Stimulated activated CD8-positive, alpha-beta memory T cell treated with anti-CD3 and anti-CD28 coated beads, Interleukin-15, amount 100 ng/mL, for 24 hours (primary cell): Measurements from ENCODE around the gene PRKG1.

ENCODE experiments used
- DNase-seq: peaks from one replicate; pipeline ENCODE4 v3.0.0-alpha.2; 2020; ENCODE audit warnings: low read depth

PRKG1 gene

DNA sequence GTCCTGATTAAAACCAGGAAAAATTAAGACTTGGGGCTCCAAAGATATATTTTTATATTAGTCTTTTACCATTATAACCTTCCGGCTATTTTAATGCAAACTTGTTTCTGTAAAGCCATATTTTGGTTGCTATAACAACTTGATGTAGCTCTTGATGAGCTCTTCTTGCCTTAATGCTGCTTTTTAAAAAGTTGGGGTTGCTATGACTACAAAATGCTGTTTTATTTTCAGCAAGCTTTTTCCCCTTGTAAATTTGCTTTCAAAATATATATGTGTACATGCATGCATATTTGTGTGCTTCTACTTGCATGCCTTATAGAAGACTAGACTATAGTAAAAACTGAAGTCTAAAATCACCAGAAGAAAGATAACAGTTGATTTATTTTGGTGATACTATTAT lies 525.4 kb downstream of the PRKG1 start:
- no peak for DNase-seq

DNA sequence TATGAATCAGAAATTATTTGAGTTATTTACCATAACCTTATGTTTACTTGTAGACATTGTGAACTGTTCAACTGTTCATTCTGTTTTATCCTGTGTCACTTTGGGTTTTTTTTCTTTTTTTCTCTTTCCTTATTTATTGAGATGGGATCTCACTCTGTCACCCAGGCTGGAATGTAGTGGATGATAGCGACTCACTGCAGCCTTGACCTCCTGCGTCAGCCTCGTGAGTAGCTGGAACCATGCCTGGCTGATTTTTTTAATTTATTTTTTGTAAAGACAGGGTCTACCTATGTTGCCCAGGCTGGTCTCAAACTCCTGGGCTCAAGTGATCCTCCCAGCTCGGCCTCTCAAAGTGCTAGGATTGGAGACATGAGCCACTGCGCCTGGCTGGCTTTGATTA lies 528.0 kb downstream of the PRKG1 start:
- DNase-seq: no peak

- no peak for DNase-seq
Measured at GRCh38 chr10:51604579-51604978, 530.3 kb downstream of the PRKG1 start.

DNA sequence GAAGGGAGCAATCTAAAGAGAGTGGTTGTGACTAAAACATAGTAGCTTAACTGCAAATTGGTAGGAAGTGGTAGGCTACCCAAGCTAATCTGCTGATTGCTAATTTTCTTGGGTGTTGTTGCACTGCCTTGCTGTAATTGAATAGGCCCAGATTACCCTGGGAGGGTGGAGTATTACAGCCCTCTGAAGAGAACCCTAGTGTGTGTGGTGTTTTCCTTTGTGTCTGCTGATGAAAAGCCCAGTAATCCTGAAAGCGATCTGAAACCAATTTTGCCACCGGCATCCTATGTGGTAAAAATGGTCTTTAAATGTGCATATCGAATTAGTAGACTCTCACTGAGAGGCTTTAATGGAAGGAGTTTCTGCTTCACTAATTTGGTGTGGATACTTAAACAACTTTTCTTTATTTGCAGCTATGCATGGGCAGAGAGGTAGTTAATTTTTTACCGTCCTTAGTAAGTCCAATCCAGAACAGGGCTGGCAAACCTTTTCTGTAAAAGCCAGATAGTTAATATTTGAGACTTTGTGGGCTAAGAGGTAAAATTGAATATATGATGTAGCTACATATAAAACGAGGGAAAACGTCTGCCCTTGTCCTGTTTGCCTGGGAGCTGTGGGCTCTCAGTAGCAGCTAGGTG lies 532.7 kb downstream of the PRKG1 start:
- DNase-seq: no peak

GRCh38 chr10:51607463-51607835 lies 533.2 kb downstream of the PRKG1 start:
- no peak for DNase-seq

DNA sequence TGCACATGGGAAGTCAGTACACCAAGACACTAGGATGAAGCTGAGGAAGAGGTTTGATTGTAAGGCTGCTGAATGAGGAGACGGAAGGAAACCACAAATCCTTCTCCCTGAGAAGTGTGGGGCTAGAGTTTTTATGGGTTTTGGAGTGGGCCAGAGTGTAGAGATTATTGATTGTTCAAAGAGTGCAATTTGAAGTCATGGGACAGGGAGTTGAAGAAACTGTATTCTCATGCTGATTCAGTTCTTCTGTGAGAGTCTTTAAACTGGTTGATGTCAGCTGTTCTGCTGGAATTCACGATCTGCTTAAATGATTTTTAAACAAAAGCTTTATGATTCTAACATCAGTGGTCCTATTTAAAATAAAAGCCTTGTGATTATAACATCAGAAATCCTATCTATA lies 533.9 kb downstream of the PRKG1 start:
- no peak for DNase-seq

GRCh38 chr10:51615764-51616298 lies 541.5 kb downstream of the PRKG1 start:
- no peak for DNase-seq

GRCh38 chr10:51617576-51618235 lies 543.4 kb downstream of the PRKG1 start:
- DNase-seq: no peak

DNA sequence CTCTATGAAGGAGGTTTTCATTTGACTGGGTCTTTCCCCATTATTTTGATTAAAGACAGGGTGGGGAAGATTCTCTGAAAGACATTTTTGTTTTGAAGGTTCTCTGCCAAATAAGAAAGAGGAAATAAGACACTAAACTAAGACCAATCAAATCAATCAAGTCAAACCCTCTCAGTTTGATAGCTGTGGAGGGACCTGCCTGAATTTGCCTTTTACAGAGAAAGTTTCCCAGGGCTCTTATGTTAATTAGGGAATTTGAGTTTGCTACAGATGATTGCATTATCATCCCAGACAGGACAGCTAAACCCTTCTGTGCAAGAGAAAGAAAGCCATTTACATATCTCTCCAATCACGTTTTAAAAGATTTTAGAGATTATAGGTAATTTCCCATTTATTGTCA lies 545.1 kb downstream of the PRKG1 start:
- DNase-seq: no peak

- no peak for DNase-seq
Measured at GRCh38 chr10:51620131-51620530, 545.8 kb downstream of the PRKG1 start.

GRCh38 chr10:51624013-51624412 lies 549.7 kb downstream of the PRKG1 start:
- no peak for DNase-seq

- DNase-seq: no peak
Measured at GRCh38 chr10:51629934-51630639, 555.8 kb downstream of the PRKG1 start.

DNA sequence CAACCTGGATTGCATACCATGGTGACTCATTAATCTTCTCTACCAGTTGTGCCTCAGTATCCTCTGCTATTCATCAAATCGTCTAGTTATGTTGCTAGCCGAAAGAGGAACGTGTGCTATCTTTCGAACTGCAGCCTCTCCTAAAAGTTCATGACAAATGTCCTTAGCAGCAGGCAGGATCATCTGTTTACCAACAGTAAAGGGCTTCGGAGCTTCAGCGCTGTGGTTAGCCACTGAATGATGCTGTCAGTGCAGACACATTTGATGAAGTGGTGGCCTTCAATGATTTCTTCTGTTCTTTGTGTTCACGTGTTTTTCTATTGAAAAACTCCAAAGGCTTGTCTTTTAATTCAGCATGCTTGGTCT lies 556.3 kb downstream of the PRKG1 start:
- no peak for DNase-seq

GRCh38 chr10:51635436-51635835 lies 561.1 kb downstream of the PRKG1 start:
- DNase-seq: no peak

DNA sequence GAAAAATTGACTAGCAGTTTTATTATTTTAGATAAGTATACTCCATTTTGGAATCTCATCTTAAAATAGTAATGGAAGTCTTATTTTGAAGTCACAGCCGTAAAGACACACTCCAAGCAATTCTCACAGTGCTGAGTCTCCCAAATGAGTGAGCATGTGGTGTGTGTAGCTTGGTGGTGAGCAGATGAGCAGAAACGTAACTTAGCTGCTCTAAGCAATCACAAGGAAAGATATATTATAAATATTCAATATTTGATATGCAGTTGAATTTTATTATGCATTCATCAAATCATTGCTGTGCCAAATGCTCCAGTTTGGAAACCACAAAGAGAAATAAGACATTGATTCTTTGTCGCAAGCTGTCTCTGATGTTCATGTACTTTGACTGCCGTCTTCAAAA lies 563.9 kb downstream of the PRKG1 start:
- no peak for DNase-seq

DNA sequence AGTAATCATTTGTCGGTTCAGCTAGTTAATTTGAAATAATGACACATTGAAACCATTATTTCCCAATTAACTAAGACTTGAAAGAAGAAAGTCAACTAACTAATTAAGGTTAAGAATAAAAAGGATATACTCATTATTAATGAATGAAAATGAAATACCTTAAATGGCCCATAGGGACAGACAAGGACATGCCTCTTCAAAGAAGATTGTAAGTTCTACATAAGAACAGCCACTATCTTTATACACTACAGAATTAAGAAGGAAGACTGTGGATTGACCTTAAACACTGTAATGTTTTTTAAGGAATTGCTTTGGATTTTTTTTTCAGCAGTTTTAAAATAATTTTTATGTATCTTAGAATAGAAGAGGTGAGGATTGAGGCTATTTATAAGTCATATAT lies 564.5 kb downstream of the PRKG1 start:
- no peak for DNase-seq

DNA sequence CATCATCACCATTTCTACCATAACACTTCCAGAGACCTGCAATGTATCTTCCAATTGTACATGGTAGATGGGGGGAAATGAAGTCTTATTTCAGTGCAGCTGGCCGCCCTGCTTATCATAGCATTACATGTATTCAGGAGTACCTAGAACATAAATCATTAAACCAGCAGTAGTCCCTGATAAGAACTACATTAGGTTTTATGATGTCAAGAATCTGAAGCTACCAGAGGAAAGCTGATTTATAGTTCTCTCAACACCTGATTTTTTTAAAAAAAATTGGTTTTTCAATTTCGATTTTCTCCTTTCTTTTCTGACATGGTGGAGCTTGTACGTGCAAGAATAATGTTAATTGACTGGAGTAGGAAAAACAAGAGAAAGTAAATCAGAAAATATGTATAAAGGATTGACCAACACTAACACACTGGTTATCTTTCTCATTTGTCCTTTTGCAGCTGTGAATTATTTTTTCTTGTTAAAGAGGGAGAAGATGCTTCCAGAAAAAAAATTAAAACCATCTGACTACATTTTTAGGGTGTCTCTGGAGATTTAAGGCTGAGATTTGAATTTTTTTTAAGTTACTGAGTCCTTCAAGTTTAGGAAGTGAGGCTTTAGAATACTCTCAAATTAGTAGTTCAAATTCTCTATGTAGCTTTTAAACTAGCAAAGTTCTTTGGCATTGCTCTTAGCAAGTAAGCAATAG lies 566.0 kb downstream of the PRKG1 start:
- DNase-seq: no peak

DNA sequence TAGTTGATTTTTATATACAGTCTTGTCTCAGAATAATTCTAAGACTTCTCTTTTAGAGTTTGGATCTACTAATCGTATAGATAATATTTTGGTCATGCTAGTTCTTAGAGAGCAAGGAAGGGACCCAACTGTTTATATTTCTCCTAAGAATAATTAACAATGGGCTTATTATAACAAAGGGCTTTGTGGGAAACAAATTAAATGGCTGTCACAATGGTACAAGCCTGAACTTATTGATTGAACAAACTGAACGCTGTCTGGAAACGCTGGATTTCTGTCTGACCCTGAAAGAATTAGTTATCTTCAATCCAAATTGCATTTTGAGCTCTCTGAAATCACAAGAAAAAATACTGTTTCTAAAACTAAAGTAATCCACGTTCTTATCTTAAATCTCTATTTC lies 568.3 kb downstream of the PRKG1 start:
- DNase-seq: no peak

GRCh38 chr10:51643734-51644133 lies 569.4 kb downstream of the PRKG1 start:
- DNase-seq: no peak

DNA sequence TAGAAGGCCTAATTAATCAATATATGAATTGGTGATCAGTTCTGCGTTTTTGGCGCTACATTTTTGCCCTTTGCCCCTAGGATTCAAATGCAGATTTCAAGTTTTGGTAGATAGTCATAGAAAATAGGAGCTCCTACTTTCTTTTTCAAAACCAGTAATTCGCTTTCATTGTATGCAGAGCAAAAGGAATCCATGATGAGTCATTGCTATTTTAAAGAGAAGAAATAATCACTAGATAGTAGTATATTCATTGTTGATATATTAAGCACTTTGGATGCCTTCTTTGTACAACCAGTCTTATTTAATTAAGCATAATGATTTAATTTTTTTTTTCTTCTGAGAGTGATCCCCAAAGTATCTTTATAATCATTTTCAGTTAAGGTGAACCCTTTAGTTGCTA lies 574.8 kb downstream of the PRKG1 start:
- no peak for DNase-seq

GRCh38 chr10:51651063-51651462 lies 576.8 kb downstream of the PRKG1 start:
- DNase-seq: no peak

DNA sequence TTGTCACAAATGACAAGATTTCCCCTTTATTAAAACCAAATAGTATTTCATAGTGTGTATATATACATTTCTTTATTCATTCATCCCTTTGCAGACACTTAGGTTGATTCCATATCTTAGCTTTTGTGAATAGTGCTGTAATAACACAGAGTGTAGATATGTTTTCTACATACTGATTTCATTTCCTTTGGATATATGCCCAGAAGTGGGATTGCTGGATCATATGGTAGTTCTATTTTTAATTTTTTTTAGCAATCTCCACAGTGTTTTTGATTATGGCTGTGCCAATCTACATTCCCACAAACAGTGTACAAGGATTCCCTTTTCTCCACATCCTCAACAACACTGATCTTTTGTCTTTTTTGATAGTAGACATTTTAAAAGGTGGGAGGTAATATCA lies 578.7 kb downstream of the PRKG1 start:
- DNase-seq: no peak

DNA sequence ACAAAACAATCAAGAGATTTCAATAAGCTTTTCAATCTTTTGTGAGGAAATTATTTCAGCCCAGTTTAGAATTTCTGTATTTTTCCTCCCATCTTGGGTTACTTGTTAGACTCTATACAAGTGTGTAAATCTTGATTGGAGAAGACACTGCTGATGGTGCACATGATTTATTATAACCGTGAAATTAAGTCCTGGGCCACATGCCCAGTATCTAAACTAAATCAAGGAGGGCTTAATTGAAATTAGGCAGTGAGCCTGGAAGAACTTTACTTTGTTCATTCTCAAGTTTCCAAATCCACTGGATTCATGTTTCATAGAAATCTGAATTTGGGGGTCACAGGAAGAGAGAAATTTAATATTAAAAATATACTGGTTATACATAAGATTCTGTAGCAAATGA lies 580.6 kb downstream of the PRKG1 start:
- DNase-seq: no peak
